ENCODE measurements around the gene GTPBP3.
"Not testable (repeated sequence)": the region's sequence is repeated elsewhere in the genome, so short reads cannot be mapped to it uniquely, and the experiment has no call there.

GTPBP3 gene

DNA sequence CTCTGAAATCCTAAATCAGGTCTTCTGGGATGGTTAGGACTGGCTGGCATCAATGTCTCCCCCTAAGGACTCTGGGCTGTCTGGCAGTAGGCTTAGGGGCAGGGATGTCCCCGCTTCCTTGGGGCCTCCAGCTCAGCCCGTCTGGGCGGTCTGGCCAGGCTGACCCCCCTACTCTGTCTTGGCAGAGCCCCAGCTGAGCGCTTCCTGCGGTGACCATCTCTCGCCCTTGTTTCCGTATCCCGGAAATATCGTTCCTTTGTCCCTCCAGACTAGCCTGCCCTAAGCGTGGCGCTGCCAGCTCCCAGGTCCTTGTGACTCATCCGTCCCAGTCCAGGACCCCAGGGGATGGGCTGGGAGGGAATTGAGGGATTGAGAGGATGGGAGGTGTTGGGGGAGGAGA lies 11.3 kb downstream of the GTPBP3 start:
- no peak for DNase-seq

DNA sequence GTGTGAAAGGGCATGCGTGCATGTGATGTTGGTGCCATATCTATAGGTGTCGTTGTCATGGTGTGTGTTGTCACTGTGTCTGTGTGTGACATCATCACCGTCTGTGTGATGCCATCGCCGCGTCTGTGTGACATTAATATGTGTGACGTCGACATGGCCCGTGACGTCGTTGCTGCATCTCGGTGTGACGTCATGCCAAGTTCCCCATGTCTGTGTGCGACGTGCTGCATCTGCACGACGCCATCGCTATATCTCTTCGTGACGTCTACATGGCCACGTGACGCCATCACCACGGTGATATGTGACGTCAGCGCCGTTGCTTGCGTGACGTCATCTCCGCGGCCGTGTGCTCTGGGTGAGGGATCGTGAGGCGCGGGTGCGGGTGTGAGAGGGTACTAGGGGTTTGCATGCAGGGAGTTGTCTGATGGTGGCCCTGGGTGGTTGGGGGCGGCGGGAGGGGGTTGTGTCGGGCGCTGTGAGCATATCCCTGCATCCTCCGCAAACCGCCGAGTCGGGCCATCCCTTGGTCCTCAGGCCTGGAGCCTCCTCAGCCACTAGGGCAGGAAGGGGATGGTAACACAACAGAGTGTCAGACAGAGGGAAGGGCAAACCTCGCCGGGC lies 14.6 kb downstream of the GTPBP3 start:
- DNase-seq, result no peak

DNA sequence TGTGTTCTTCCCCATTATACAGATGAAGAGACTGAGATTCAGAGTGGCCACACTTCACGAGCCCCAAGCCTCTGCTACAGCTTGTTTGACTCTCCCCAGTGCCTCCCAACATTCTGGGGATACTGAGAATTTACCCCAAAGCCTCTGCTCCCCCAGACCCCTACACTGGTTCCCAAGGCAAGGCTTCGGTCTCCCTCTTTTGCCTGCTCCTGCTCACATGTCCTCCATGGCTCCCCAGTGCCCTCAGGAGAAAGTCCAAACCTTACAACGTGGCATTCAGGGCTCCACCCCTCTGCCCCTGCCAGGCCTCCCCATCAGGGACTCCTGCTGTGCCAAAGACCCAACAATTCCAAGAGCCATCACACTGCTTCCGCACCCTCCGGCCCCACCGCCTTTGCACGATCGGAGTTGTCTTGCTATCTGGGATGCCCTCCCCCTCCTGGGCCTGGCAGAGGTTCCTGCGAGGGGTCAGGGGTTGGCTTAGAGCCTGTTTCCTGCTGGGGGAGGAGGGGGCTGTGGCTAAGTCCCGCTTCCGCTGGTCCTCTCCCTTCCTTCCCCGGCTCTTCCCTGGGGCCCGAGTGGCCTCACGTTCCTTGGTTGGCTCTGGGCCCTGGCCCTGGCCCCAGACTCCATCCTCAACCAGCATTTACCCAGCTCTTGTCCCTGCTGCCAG lies 15.4 kb downstream of the GTPBP3 start:
- DNase-seq, result no peak

DNA sequence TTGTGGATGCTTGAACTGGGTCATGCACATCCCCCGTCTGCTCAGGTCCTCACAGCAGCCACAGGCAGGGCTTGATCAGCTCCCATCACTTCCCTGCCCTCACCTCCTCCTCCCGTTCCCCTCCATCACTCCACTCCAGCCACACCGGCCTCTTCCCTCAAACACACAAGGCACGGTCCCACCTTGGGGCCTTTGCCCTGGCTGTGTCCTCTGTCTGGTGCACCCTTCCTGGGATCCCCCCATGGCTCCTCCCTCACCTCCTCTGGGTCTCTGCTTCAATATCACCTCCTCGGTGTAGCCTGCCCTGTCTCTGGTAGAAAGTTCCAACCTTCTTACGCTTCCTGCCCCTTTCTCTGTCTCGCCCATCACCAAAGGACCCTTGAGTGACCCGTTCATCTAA lies 16.0 kb downstream of the GTPBP3 start:
- no peak for DNase-seq

DNA sequence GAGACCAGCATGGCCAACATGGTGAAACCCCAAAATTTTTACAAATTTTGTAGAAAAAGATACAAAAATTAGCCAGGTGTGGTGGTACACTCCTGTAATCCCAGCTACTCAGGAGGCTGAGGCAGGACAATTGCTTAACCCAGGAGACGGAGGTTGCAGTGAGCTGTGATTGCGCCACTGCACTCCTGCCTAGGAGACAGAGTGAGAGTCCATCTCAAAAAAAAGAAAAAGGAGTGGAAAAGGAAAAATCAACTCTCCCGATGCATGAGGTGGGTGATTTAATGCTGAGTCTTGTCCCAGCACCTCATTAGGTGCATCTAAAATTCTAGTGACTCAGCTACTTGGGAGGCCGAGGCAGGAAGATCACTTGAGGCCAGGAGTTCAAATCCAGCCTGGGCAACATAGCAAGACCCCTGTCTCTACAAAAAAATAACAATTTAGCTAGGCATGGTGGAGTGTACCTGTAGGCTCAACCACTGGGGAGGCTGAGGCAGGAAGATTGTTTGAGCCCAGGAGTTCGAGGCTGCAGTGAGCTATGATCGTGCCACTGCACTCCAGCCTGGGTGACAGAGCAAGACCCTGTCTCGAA lies 19.8 kb downstream of the GTPBP3 start:
- DNase-seq, result no peak

DNA sequence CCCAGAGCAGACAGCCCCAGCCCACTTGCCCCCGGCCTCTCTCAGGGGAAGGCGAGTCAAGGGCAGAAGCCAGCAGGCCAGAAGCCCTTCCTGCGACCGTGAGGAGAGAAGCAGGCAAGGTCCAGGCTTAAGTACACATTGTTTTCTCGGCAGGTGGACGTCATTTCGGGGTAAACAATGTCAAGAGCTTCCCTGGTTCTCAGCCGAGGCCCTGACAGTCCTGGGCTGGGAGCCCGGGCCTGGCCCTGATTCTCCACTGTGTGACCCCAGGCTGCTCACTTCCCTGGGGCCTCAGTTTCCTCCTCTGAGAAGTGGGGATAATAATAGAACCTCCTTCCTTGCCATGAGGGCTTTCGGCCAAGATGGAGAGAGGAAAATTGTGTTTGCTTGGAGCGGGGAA lies 20.4 kb downstream of the GTPBP3 start:
- DNase-seq, result no peak

DNA sequence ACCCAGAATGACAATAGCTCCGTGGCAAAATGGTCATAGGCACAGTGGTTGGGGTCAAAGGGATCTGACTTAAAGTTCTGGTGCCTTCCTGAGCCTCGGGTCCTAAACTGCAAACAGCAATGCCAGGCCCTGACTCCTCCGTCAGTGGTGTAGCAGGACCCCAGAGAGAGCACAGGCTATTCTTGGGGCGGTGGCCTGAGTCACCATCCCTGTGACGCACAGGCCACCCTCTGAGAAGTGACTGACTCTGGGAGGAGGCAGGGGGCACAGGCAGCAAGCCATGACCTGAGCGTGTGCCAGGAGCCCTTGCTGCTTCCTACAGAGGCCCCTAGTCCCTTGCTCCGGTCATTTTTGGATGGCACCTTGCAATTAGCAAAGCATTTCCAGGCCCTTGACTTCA lies 21.0 kb downstream of the GTPBP3 start:
- no peak for DNase-seq

DNA sequence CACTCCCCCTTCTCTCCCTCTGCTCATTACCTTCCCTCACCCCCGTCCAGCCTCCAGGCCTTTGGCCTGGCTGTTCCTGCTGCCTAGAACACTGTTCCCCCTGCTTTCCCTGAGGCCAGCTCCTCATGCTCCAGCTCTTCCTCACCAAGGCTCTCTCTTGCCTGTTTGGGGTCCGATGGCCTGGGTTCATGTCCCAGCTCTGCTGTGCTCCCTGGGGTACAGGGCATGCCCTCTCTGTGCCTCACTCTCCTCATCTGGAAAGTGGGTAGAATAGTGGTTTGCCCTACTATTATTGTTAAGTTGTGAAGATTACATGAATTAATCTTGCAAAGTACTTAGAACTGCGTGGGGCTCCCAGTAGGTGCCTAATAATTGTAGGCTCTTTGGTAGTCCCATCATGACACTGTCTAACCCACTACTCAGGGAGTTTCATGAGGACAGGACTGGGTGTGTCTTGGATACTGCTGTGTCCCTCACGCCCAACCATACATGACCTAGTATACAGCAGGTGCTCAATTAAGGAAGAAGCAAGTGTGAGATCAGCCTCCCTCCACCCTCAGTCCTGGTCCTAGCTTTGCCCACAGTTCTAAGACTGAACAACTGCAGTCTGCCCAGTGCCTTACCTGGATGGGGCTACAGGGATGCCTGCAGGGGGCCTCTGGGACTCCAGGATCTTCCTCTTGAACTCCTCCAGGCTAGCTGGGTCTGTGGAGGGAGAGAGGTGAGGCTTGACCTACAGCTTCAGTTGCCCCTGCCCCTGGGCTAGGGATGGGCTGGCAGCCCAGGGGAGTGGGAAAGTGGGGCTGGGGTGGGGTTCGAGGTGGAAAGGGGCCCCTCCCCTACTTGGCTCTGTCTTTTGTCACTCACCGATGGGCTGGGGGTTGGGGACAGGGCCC lies 22.8 kb downstream of the GTPBP3 start:
- no peak for DNase-seq

DNA sequence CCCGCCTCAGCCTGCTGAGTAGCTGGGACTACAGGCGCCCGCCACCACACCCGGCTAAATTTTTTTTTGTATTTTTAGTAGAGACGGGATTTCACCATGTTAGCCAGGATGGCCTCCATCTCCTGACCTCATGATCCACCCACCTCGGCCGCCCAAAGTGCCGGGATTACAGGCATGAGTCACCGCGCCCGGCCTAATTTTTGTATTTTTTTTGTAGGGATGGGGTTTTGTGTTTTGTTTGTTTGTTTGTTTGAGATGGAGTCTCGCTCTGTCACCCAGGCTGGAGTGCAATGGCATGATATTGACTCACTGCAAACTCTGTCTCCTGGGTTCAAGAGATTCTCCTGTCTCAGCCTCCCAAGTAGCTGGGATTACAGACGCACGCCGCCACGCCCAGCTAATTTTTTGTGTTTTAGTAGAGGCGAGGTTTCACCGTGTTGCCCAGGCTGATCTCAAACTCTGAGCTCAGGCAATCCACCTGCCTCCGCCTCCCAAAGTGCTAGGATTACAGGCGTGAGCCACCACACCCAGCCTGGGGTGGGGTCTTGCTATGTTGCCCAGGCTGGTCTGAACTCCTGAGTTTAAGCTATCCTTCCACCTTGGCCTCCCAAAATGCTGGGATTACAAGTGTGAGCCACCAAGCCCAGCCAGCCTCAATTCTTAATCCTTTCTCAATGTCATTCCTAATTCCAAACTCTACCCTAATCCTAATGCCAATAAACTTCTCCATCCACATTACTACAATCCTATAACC lies 26.7 kb downstream of the GTPBP3 start:
- not testable (repeated sequence) for DNase-seq

DNA sequence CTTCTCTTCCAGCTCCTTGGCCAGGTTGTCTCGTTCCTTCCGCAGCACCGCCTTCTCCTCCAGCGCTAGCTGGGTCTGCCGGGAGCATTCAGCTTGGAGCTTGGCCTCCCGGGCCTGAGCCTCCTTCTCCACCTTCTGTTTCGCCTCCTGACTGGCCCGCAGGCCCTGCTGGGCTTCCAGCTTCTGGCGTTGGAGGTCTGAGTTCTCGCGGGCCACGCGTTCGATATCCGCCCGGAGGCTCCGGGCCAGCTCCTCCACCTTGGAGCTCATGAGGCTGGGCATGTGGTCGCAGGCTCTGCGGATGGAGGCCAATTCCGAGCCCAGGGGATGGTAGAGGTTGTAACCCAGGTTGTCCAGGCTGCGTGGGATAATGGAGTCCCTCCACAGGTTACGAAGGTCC lies 28.0 kb downstream of the GTPBP3 start:
- no peak for DNase-seq

DNA sequence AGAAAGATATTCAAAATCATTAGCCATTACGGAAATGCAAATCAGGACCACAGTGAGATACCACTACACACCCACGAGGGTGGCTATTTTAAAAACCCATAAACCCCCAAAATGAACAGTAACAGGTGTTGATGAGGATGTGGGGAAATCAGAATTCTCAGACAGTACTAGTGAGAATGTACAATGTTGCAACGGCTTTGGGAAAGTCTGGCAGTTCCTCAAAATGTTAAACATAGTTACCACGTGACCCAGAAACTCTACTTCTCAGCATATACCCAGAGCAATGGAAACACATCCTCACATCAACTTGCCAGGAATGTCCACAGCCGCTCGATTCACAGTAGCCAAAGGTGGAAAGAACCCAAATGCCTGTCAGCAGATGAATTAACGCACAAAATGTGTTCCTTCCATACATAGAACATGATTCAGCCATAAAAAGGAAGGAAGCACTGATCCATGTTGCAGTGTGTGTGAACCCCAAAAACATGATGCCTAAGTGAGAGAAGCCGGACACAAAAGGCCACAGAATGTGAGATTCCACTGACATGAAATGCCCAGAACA lies 32.8 kb downstream of the GTPBP3 start:
- DNase-seq, result no peak

DNA sequence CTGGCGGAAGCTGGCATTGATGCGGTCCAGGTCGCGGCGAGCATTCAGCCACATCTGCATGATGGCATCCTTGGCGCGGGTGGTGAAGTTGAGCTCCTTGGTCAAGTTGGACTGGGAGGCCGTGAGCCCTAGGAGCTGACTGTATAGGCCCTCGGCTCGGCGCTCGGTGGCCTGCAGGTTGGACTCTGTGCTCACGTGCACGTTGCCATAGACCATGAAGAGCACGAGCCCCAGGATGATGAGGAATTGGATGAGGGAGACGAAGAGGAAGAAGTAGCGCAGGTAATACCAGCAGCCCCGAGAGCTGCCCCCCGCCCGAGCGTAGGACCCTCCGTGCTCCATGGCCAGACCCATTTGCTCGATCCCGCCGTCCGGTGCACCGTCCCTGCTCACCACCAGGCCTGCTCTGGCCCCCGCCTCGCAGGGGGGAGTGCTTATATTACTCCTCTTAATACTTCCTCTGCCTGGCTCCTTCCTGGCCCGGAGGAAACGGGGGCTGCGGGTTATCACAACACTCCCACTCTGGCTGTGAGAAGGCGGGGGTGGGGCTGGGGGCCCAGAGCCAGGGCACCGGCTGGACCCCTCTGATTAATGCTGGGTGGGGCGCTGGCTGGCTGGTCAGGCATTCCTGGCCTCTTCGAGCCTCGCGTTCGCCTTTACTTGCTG lies 39.7 kb downstream of the GTPBP3 start, which contains the start of gene PLVAP:
Gene PLVAP (minus strand): TSS at position 408 of the 666 bp plus-strand sequence. CDS start 54 bp downstream, at position 354.
- DNase-seq, result no peak

DNA sequence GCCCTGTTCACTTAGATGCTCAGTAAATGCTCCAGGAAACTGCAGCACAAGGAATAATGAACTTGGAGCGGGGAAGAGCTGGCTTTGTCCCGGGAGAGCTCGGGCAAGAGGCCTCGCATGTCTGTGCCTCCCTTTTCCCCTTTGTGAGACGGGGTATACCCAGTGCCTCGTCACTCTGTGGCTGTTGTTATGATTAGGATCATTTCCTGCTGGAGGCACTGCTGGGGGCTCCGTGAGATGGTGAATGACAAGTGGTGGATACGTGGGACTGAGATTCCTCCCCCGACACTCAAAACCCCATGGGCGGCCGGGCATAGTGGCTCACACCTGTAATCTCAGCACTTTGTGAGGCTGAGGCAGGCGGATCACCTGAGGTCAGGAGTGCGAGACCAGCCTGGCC lies 40.9 kb downstream of the GTPBP3 start:
- no peak for DNase-seq

DNA sequence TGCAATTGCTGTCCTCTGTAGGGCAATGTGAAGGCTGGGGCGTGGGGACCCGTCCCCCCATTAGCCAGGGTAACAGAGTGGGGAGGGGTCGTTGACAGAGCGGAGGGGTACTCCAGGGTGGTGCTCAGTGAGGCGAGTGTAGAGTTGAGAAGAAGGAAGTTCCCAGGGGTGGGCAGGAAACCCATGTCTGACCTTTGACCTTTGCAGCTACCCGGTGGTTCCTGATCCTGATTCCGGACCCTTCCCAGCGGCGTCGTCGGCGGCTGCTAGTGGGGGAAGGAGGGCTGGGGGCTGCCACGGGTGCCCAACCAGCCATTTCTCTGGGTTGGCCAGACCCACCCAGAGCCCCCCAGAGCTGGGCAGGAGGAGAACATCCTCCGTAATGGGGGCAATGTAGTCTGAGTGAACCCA lies 41.9 kb downstream of the GTPBP3 start:
- DNase-seq, result no peak

DNA sequence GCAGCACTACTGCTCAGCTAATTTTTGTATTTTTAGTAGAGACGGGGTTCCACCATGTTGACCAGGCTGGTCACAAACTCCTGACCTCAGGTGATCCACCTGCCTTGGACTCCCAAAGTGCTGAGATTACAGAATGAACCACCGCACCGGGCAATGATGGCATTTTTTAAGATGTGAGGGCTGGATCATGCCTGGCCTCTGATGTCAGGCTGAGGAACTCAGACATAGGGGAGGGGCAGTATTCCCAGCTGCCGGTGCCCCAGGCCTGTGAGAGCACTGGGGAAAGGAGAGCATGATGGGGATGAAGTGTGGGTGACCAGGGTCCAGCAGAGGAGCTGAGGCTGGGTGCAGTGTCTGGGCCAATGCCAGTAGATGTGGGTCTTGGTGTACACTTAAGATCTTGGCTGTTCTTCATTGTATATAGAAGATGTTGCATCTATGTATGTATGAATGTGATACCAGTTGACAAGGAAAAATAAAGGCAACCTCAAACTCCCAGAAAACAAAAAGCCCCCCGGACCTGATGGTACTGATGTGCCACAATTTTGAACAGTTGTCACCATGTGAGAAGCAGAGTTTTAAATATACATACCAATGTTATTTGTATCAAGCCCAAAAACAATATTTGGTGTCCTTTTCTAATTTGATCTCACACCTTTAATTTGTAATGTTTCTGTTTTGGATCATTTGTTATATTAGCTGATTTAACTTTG lies 43.2 kb downstream of the GTPBP3 start:
- DNase-seq, result no peak

DNA sequence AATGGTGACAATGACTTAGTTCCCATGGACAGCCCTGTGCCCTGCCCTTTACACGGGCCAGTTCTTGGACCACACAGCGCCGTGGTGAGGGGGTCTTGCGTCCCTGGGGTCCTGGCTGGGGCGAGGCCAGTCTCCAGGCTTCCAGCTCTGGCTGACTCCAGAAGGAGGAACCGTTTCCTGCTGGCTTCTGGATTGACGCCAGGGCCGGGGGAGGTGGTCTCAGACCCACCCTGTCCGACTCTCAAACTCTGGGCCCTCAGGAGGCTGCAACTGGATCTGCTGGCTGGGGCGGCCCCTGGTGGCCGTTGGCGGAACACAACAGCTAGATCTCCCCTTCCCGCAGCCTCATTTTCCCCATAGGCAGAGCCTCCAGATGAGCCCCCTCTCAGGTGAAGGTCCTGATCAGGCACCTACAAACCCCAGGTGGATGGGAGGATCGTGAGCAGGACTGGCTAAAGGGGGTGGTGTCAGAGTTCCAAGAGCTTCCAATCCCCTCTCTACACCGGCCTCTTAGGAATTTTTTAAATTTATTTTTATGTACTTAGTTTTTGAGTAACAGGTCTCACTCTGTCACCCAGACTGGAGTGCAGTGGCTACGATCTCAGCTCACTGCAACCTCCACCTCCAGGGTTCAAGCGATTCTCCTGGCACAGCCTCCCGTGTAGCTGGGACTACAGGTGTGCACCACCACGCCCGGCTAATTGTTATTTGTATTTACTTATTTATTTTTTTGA lies 48.7 kb downstream of the GTPBP3 start:
- peak; percentile 25 for DNase-seq

DNA sequence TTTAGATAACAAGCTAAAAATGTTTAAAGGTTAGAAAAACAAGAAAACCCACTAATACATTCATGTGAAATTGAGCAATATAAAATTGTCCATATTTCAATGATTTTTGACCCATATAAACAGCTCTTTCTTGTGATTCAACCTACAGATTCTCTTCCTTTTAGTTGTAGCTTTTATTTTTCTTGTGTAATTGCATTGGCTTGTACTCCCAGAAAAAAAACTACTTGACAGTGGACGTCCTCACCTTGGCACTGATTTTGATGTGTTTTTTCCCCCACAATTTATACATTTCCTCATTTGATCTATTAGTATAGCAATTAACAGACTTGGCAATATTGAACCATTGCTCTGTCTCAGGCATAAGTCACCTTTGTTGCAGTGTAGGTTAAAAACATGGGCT lies 51.9 kb downstream of the GTPBP3 start:
- no peak for DNase-seq

DNA sequence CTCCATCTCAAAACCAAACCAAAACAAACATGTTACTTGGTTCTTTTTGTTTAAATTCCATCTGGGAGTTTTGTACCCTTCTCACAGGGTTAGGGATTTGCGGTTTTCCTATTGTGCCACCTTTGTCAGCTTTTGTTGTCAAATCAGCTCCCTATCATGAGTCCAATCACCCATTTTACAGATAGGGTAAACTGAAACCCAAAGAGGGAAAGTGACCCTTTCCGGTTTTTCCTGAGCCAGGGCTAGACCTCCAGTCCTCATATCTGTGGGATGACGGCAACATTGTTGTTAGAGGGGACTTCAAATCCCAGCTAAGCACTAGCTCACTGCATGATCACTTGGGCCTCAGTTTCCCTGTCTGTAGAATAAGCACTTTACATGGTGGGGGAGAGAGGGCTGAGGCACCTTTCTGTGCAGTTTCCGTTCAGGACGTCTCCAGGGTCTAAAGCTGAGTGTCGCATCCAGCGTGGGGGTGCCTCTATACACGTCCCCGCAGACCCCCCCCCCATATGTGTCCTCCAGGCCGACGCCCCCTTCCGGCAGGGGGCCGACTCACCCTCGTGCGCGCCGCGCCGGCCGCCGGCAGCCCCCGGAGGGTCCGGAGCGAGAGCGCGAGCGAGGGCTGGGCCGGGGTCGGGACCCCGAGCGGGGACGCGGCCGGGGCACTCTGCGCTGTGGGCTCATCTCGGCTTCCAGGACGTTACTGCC lies 52.8 kb downstream of the GTPBP3 start:
- DNase-seq, result no peak

DNA sequence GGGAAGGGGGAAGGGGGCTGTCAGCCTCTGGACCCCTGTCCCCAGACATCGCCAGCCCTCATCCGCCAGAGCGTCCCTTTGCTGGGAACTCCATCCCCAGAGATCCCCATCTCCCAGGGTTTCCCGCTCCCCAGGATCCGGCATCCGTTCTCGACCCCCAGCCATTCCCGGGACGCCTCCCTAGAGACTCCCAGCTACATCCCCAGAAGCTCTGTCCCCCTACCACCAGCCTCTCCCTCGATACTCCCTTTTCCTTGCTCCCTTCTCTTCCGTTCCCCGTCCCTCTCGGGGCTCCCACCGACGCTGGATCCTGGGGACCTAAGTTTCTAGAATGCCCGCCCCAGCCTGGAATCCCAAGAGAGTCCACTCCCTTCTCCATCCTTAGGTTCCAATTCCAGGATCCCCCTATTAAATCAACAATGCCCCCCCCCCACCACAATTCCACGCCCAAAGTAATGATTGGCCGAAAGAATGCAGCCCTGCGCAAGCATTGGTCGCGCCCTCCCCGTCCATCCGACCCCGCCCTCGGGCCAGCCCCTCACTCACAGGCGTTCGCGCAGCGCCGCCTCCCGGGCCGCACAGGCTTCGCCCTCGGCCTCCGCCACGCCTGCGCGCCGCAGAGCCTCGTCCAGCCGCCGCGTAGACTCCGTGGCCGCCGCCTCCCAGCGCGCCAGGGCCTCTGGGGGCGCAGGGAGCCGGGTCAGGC lies 53.5 kb downstream of the GTPBP3 start:
- DNase-seq, result peak; percentile 82

All from NCI-H1092 (cell line).